GM06990 (cell line): ENCODE results near the gene SLC66A2.

Experiments used
- DNase-seq: peaks from one replicate; pipeline ENCODE4 v3.0.0-alpha.2; 2011; ENCODE audit not compliant: insufficient read length; ENCODE audit errors: extremely low read depth
- H3K27me3 ChIP-seq: replicated peaks from 2 replicates; pipeline ENCODE4 v1.6.0; 2011; ENCODE audit warnings: low read length; ENCODE audit not compliant: control insufficient read depth, insufficient read depth
- H3K36me3 ChIP-seq: 2 replicates; pipeline ENCODE4 v1.5.1; 2011; ENCODE audit warnings: low read length; ENCODE audit not compliant: control insufficient read depth, insufficient read depth
- H3K4me3 ChIP-seq: replicated peaks from 2 replicates; pipeline ENCODE4 v1.5.1; 2011; ENCODE audit warnings: low read depth, mild to moderate bottlenecking, control low read depth, low read length
- TF ChIP-seq, protein P1 (sequence below): IDR thresholded peaks from 2 replicates; pipeline ENCODE4 v1.5.1; 2011; ENCODE audit warnings: low read length, control low read depth, mild to moderate bottlenecking, inconsistent platforms; ENCODE audit not compliant: insufficient read depth, poor library complexity, severe bottlenecking

Gene SLC66A2

DNA sequence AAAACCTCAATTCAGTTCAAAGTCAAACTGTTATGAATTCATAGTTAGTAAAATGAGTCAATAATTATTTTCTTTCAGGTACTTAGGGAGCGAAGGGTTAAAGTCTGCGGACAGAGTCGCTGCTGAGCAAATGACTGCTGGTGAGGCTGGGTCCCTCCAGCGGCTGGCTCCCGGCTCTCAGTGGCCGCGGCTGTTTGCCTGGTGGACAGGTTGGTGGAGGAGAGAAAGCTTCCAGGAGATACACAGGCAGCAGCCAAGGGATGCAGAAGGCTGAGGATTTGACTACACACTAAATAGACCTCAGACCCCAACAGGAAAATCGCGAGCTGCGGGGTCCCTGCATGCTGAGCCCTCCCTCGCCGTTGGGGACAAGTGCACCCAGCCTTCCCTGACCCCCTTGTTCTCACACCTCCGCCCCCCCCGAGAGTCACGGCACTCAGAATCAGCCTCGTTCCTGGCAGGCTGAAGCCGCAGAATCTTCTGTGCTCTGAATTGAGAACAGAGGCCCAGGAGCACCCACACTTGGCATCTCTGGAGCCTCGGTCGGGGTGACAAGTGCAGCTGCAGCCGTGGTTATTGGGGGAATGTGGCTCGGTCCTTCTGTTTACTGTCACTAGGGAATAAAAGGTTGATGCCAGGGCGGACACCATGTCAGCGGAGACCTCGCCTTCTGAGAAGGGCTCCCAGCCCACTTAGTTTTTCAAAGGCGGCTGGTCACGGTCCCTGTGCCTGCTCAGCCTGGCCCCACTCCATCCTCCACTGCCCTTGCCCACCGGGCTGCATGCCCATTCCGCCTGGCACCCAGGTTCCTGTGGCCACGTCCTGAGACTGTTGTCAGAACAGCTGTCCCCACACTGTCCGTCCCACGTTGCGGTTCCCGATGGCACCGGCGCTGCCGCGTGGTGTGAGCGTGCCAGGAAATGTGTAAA lies 74.0 kb downstream of the SLC66A2 start:
- no peaks in the 10 kb centered on the region for H3K36me3 ChIP-seq
- DNase-seq = no peak
- TF ChIP-seq, protein P1, sequence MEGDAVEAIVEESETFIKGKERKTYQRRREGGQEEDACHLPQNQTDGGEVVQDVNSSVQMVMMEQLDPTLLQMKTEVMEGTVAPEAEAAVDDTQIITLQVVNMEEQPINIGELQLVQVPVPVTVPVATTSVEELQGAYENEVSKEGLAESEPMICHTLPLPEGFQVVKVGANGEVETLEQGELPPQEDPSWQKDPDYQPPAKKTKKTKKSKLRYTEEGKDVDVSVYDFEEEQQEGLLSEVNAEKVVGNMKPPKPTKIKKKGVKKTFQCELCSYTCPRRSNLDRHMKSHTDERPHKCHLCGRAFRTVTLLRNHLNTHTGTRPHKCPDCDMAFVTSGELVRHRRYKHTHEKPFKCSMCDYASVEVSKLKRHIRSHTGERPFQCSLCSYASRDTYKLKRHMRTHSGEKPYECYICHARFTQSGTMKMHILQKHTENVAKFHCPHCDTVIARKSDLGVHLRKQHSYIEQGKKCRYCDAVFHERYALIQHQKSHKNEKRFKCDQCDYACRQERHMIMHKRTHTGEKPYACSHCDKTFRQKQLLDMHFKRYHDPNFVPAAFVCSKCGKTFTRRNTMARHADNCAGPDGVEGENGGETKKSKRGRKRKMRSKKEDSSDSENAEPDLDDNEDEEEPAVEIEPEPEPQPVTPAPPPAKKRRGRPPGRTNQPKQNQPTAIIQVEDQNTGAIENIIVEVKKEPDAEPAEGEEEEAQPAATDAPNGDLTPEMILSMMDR = no peak
- H3K4me3 ChIP-seq = no peak overlapping the region
- H3K27me3 ChIP-seq = no peaks in the 10 kb centered on the region

DNA sequence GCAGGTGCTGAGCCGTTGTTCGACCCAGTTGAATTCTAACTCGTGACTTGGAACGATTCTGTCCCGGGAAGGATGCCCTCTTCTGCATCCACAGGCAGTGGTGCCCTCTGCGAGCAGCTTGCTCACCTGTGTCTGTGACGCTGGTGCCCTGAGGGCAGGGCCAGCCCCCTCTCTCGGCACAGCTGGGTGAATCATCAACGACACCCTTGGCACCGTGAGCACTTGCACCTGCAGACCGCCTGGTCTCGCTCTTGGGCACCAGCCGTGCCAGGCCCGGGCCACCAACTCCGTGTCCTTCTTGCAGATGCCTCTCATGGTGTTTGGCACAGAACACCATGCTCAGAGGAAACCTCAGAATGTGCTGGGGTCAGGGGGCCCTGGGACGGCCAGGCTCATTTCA lies 75.0 kb downstream of the SLC66A2 start:
- TF ChIP-seq, protein P1 = no peak
- Histone ChIP-seq H3K27me3 (no peaks in the 10 kb centered on the region), H3K4me3 (no peak overlapping the region), H3K36me3 (no peaks in the 10 kb centered on the region)
- DNase-seq = no peak

DNA sequence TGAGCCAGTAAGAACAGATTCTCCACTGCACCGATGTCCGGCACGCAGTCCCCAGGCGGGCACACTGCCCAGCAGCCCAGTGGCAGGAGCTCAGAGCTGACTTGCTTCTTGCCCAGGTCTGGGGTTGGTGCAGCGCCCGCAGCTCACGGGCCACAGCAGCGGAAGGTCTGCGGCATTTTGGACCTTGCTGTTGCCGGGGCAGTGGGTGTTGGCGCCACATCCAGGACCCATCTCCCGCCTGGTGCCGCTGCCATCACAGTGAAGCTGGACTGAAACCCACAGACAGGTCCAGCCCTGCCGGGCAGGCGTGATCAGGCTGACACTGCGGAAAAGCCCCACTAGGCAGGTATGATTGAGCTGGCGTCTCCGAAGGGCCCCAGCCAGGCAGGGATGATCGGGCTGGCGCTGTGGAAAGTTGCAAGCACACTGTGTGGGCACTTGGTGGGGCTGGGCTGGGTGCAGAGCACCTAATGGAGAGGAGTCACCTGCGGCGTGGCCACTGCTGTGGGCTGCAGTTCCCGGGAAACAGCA lies 75.5 kb downstream of the SLC66A2 start:
- no peaks in the 10 kb centered on the region for H3K36me3 ChIP-seq
- H3K4me3 ChIP-seq = no peak overlapping the region
- H3K27me3 ChIP-seq = no peaks in the 10 kb centered on the region
- no peak for DNase-seq
- TF ChIP-seq, protein P1 = no peak

DNA sequence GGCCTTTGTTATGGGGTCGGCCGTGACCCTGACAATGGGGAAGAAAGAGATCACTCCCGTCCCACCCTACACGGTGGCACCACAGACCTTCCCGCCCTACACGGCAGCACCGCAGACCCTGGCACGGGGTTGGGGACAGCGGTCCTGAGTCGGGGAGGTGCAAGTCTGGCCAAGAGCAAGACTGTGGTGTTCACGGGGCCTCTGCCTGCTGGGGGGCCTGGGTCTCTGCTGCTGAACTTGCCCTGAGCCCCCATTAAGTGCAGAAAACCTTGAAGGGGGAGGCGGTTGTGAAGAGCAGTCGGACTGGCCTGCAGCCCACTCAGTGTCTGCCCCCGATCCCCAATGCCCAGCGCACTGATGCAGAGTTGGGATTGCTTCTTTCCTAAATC lies 75.9 kb downstream of the SLC66A2 start:
- no peak for DNase-seq
- Histone ChIP-seq H3K36me3 (no peaks in the 10 kb centered on the region), H3K27me3 (no peaks in the 10 kb centered on the region), H3K4me3 (no peak overlapping the region)
- TF ChIP-seq, protein P1 = no peak

DNA sequence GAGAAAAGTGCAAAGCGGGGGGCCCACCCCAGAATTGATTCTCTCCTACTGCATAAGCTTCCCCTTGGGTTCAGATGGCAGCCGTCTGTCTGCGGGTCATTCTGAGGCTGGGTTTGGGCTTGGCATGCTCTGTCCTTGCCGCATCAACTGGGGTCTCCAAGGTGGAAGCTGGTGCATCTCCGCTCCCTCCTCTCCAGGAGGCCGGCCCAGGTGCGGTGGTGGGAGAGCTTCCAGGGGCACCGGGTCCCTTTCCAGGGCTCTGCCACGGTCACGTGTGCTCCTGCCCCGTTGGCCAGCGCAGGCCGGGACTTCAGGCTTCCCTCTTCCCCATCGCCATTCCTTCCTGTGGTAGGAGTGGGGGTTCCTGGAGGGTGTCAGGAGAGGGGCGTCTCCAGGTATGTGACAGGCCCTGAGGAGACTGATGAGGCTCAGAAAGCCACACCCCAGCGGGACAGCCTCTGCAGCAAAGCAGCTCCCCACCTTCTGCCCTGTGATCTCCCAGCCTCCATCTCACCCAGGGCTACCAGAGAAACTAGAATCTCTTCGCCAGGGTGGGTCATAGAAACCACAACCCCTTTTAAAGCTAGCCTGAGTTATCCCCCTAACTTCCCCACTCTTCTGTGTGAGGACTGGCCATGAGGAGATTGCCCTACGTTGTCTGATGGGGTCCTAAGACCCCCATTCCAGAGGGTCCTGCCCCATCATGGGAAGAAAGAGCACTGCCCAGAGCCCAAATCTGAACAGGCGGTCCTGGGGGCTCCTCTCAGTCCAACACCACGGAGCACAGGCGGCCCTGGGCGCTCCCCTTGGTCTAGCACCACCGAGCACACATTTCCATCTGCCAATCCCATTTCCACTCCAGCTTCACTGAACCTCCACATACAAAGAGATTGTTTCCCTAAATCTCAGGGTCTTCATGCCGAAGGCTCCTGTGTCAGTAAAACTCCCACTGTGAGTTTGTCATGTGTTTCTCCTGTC lies 76.6 kb downstream of the SLC66A2 start:
- H3K27me3 ChIP-seq = no peaks in the 10 kb centered on the region
- DNase-seq = no peak
- H3K4me3 ChIP-seq = no peak overlapping the region
- TF ChIP-seq, protein P1 = no peak
- no peaks in the 10 kb centered on the region for H3K36me3 ChIP-seq
